HG03558 (cell line): ENCODE results near the gene USP20.

Experiments
- ATAC-seq: cut with Tn5 transposase; IDR thresholded peaks from one replicate; pipeline ENCODE4 v1.9.1; 2021; ENCODE audit warnings: moderate number of reproducible peaks; ENCODE audit not compliant: unreplicated experiment; ENCODE audit errors: extremely low read depth

The USP20 gene

DNA sequence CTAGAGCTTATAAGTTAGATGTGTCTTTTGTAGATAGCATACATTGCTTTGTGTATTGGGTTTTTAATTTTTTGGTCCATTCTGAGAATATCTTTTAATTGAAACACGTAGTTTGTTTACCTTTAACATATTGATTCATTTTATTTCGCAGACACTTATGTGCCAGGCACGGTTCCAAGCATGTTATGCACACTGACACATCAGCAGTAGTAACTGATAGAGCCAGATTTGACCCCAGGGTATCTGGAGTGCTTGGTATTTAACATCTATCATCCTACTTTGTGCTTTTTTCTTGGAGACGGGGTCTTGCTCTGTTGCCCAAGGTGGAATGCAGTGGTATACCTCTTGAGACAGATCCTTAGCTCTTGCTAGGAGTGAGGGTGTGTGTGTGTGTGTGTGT lies 71.9 kb downstream of the USP20 start:
- ATAC-seq: no peak

DNA sequence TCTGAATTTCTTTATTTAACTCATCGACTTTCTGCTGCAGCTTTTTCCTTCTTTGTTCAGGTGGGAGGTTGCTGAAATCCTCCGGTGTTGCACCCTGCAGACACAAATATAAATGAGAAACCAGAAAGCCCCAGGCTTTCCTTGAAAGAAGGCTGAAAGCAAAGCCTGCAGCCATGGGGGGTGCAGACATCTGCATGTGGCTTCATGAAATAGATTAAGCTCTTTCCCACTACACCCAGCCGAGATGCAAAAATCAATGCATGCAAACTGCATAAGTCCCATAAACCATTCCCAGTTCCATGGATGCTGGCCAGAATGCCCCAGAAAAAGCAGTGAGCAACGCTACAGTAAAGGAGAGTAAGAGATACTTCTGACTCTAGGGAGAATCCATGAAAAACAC lies 73.6 kb downstream of the USP20 start:
- ATAC-seq: no peak

DNA sequence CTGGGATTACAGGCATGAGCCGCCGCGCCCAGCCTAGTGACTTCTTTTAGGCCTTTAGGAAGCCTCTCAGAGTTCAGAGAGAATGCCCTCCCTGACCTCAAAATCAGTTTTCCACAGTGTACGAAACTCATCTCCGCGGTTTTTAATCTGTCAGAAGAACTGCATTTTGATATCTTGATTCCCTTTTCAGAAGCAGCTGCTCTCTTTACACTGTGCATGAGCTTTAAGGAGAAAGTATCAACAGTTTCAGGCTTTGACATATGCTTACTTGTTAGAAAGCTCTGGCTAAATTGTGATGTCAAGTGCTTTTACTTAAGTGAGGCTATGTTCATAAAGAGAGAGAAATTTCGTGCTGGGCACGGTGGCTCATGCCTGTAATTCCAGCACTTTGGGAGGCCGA lies 74.6 kb downstream of the USP20 start:
- no peak for ATAC-seq

DNA sequence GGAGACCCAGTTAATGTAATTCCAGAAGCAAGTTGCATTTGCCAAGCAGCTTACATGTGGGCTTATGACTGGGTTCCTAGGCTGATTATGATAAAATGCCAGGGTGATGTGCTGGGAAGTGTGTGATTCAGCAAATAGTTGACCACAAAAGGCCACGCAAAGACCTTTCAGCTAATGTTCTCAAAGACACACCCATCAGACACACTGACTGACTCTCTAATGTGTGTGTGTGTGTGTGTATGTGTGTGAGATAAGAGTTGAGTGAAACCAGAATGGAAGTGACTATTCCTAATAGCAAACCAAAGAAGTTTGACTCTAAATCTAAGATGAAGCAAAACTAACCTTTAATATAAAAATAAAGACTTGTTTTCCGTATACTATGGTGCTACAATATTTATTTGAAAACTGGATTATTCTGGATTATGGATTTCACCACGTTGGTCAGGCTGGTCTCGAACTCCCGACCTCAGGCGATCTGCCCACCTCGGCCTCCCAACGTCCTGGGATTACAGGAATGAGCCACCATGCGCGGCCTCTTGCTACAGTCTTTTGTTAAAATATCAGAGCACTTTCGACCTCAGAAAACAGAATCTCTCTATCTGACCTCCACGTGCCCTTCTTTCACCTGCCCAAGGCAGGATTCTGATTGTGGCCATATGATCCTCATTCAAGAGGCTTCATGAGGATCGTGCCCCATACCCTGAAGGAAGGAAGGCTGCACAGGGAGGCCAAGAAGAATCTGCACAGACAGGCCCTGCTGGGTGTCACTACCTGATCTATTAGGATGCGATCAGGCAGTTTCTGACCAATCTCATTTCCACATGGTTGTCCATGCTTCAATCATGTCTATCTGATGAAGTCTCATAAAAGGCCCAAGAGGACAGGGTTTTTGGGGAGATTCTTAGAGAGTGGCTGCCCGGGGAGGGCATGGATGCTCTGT lies 75.6 kb downstream of the USP20 start:
- no peak for ATAC-seq

DNA sequence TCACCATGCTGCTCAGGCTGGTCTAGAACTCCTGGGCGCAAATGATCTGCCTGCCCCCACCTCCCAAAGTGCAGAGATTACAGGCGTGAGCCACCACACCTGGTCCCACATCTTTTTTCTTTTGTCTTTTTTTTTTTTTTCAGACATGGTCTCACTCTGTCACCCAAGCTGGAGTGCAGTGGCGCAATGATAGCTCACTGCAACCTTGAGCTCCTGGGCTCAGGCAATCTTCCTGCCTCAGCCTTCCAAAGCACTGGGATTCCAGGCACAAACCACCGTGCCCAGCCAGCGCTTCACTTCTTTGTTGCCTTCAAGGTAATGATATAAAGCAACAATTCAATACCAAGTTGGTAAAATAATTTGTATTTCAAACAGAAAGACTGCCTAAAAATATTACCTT lies 78.8 kb downstream of the USP20 start:
- ATAC-seq: no peak

DNA sequence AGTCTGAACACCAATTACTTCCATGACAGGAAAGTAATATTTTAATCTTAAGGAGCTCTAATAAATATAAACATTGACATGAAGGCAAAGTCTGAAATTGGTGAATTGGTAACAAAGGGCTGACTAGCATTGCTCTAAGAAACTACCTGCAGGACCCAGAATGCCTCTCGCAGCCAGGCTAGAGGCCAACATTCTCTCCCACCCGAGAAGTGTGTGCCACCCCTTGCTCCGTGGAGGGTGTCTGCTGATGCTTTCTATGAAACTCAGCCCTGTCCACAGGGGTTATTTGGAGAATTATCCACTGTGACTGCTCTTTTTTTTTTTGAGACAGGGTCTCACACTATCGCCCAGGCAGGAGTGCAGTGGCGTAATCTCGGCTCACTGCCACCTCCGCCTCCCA lies 81.4 kb downstream of the USP20 start:
- ATAC-seq: no peak

DNA sequence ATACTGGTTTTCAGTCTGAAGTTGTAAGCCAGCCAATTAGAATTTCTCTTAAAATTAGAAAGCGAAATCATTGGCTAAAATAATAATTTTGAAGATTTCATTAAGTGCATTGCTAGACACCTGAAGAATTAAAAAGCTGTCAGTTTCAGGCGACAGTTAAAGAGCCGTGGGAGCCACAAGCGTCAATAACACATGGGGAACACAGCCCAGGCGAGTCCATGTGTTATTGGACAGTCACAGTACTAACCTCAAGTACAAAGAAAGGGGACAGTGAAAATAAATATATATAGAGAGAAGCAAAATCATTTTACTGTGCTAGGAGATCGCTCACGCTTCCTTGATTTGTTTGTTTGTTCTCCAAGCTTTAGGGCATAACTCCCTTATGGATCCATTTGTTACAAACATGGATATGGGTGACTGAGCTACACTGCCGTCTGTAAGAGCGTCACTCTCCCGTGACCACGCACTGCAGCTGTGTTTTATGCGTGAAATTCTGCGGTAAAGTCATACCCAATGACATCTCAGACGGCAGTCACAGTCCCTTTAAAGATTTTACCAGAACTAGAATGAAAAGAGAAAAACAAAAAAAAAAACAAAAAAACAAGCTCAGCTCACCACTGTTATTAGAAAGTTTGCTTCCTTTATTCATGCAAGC lies 83.2 kb downstream of the USP20 start:
- ATAC-seq: no peak

DNA sequence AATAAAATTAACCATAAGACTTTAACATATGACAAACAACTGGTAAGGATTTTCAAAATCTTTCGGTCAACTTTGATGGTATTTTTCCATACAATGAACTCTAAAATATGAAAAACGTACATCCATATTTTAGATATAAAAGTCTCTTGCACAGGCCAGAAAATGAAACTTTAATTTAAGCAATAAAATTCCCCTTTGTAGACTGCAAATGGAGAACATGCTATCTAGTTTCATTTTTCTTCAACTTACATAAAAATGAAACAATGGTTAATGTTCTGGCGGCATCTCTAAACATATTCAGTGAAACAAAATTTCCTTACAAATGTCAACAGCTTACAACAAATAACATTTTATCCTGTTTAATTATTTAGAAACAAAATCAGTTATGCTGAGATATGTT lies 84.0 kb downstream of the USP20 start:
- ATAC-seq: no peak

DNA sequence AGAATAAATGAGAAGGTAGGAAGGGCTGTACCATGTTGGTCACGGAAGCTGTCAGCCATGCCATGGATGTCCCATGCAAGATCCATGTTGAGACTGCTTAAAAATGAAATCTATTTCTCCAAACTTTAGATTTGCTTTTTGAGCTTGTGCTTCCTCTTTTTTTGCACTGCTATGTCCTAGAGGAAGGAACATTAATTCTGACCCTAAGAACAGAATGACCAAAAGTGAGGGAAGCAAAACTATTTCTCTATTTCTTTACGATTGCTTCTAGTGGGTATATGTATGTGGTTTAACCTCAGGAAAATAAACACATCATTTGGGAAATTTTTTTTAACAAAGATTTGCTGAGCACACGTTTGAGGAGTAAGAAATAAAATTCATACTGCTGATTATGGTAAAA lies 84.6 kb downstream of the USP20 start:
- no peak for ATAC-seq

DNA sequence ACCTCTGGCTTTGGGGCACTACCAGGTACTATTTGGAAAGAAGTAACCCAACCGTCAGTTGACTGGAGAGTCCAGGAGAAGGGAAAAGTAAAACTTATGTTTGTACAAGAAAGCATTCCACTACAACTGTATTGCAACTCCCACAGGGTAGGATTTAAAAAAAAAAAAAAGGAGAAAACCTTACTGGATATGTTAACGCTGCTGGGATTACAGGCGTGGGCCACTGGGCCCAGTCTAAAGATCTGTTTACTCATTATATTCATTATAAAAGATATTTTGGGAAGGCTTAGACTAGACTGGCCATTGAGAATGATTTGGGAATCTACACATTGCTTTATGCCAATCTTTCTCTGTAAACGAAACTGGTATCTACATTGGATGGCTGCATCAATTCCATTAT lies 86.6 kb downstream of the USP20 start:
- no peak for ATAC-seq

DNA sequence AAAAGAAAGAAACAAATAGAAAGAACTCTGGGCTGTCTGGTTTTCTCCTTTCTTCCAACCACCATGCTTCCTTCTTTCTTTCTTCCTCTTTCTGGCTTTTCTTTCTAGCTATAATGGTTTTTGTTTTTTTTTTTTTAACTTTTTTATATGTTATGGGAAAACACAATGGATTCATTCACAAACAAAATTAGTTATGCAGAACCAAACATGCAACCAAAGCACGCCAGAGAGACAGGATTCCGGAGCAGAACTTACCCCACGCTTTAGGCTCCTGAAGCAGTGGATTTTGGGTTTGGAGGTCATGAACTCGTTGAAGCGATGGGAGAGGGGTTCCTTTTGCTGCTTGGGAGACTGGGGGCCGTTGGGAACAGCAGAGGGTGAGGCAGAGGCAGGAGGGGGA lies 88.3 kb downstream of the USP20 start:
- ATAC-seq: no peak

DNA sequence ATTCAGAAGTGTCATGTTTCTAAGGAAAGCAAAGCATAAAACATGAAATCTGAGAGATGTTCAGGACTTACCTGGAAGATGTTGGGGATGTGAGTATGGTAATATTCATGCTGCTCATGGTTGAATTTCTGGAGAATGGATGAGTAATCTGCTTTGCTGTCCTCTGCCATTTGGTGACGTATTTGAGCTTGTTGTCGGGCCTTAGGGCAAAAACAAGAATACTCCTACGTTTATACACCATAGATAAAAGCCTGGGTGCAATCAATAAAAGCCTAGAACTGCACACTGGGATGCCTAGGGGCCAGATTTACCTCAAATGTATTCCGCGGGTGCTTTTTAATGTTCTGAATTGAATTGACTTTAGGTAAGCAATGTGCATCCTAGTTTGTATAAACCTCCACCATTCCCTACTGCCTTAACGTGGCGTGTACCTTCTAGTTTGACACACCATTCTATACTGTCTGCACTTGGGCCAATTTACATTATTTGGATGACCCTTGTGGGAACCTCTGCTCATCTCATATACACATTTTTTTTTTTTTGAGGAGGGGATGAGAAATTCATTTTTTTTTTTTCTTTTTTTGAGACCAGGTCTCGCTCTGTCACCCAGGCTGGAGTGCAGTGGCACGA lies 94.4 kb downstream of the USP20 start:
- no peak for ATAC-seq

DNA sequence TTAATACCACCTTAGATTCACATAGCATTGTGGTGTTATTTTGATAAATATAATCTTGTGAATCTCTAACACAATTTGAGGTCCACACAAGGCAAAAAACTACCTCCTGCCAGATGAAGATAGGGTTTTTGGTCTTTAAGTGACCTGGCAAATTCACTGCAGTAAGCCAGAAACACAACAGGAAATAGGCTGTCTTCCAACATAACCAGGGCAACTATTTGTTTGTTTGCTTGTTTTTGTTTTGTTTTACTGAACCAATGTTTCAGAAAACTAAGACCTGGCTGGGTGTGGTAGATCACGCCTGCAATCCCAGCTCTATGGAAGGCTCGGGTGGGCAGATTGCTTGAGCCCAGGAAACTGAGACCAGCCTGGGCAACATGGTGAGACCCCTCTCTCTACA lies 95.5 kb downstream of the USP20 start:
- no peak for ATAC-seq
